GM21717 (cell line): Measurements from ENCODE around the gene DNMT3A.
"Not testable (repeated sequence)": the region's sequence is repeated elsewhere in the genome, so short reads cannot be mapped to it uniquely, and the experiment has no call there.

Source experiments
- ATAC-seq: cut with Tn5 transposase; IDR thresholded peaks from one replicate; pipeline ENCODE4 v1.9.1; 2021; ENCODE audit warnings: mild to moderate bottlenecking, moderate library complexity; ENCODE audit not compliant: unreplicated experiment

The DNMT3A gene

DNA sequence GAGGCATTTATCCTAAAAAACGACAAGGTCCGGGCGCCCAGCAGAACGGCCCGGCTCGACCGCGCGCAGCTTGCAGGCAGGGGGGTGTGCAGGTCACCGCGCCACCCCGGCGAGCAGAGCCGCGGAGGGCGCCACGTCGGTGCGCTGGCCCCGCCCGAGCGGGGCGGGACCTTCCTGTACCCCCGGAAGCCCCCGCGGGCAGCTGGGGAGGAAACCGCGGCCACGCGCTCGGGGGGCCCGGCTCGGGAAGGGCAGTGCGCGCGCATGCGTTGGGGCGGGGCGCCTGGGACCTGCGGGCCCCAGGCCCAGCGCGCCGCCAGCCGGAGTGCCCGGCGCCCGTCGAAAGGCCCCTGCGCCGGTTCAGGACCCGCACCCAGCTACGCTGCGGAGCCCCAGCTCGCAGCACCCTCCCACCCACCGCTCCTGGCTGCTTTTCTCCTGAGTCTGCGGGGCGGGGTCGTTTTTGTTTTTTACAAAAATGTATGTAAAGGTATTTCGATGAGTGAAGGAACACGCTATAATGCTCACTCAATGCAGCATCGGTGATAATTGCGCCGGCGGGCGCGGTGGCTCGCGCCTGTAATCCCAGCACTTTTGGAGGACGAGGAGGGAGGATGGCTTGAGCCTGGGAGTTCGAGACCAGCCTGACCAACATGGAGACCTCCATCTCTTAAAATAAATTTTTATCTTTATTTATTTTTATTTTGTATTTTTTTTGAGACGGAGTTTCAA lies 125.6 kb downstream of the DNMT3A start:
- no peak for ATAC-seq

DNA sequence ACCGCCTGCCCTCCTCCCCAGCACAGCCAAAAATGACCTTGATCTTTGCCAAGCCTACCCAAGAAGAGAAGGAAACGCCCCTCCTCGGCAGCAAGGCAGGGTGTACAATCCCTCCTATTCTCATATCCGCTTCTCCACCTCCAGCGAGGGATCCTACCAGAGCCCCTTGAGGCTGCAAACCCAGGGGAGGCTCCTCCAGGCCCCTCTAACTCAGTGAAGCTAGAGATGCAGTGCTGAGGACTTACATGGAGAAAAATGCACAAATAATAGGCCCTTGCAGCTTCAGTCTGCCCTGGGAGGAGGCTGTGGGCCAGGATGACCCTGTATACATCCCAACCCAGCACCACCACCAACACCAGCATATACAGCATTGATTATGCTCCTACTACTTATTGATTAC lies 126.5 kb downstream of the DNMT3A start:
- no peak for ATAC-seq

DNA sequence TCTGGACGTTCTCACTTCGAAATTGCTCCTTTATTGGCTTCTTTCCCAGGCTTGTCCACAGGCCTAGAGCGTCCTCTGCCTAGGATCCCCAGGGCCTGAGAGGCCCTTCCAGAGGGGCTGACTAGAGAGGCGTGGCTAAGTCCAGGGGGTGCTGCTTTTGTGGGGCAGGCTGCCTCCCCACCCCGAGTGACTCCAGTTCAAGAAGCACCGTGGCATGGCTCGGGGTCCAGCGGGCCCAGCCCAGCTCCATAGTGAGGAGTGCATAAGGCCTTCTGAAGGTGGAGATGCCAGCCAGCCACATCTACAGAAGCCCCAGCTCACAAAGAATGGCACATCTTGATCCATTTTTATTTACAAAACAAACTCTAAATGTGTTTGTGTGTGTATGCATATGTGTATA lies 128.5 kb downstream of the DNMT3A start:
- no peak for ATAC-seq

DNA sequence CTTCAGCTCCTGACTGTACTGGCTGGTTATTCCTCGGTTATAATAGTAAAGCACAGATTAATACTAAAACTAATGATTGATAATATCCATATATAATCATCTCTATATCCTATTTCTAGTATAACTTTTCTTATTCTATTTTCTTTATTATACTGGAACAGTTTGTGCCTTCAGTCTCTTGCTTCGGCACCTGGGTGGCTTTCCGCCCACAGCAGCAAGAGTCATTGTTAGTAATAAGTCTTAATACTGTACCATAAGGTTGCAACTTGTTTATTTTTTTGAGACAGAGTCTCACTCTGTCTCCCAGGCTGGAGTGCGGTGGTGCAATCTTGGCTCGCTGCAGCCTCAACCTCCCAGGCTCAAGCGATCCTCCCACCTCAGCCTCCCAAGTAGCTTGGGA lies 130.8 kb downstream of the DNMT3A start:
- ATAC-seq: not testable (repeated sequence)

DNA sequence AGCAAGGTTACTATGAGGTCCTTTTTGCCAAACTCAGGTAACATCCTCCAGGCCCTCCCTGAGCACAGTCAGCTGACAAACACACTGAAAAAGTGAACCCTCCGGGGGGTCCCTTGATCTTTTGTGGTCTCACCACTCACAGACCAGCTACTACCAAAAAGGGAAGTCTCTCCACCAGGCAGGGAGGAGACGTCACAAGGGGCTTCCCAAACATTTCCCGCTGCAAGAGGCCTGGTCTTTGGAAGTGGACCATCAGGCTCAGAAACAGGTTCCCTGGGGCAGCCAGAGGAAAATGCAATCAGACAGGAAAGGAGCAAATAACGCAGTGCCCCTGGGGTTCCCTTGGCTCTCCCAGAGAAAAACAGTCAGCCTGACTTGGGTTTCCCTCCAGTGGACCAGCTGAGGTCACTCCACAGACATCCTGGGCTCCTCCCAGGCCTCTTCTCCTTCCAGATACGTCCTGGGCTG lies 134.6 kb downstream of the DNMT3A start:
- no peak for ATAC-seq

DNA sequence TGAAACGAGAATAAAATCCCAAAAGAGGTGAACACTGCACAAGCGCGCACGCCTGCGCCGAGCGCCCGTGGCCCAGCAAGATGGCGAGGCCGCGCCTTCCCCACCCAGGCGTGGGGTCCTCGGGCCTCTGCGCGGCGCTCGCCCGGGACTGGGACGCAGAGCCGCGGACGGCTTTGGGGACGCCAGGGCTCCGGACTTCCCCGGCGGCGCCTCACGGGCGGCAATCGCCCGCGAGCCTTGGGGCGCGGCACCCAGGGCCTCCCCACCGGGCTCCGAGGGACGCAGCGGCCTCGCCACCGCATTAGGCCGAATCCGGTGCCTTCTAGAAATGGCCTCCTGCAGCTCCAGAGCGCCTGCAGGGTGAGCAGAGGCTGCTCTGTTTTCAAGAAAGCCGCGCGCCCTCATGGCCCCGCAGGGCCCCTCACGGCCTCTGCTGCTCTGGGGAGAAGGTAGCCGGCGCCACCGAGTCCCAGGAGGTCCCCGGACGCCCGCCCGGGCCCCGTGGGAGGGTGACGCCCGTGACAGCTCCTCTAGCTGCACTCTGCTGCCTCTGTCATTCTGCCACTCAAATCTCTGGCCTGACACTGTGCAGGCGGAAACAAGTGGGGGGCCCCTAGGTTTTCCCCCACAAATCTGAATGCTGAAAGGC lies 137.4 kb downstream of the DNMT3A start:
- peak; percentile 44 for ATAC-seq

DNA sequence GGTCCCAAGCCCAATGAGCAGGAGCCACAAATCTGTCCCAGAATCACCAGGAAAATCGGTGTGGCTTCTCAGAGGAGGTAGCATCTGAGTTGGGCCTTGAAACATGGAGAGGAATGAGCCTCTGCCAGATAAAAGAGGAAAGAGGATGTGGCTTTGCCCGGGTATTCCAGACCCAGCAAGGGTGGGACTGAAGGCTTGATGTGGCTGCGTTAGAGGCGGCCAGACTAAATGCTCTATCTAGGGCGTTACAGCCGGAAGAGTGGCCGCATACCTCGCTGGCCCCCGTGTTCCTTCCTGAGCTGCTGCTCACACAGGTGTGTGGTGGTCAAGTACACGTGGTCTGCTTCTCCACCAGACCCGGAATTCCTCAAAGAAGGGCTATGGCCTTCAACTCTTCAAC lies 139.4 kb downstream of the DNMT3A start:
- ATAC-seq: no peak

DNA sequence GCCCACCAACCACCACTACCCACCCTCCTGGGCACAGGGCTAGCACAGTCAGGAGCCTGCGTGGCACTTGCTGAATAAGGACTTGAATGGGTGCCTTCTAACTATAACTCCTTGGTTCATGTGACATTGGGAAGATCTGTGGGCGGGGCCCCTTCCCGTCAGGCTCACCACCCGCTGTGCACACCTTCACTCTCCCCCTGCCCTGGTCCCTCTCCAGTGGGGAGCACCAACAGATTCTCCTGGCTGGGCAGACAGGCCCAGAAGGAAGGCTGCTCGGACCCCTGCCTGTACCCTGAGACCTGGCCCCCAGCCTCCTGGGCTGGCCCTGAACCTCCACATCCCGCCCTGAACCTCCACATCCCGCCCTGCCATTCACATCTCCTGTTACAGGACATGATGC lies 139.9 kb downstream of the DNMT3A start:
- no peak for ATAC-seq

DNA sequence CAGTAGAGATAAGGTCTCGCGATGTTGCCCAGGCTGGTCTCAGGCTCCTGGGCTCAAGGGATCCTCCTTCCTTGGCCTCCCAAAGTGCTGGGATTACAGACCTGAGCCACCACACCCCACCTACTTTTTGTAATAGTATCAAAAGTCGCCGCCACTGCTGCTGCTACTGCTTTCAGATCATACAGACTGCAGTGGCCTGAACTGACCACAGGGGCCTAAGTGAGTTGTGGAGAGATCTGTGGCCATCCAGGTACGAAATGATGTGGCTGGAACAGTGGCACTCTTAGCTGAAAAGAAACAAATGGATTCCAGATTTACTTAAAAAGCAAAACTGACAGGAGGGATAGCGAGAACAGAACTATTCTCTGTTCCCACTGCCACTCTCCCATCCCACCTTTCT lies 140.5 kb downstream of the DNMT3A start:
- ATAC-seq: no peak

DNA sequence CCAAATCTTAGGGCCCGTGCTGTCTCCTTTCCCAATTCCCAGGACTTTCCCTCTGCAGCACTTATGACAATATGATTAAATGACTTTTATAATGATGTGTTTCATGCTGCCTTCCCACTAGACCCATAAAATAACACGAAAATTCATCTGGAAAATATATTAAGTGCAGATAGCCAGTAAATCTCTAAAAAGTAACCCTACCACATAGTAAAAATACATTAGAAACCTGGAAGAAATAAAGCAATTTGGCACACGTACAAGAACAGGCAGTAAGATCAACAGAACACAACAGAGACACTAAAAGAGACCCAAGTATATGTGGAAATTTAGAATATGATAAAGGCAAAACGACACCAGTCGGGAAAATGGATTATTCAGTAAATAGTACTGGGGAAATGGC lies 143.1 kb downstream of the DNMT3A start:
- no peak for ATAC-seq

DNA sequence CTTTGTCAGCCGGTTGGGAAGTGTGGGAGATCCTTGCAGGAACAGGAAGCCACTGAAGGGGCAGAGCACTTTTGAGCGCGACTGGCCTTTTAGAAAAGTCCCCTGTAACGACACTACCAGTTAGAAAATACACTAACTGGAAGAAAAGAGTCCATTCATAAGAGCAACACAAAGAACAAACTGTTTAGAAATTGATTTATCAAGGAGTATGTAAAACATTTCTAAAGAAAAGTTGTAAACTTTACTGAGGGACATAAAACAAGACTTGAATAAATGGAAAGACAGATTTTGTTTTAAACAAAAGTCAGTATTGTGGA lies 143.6 kb downstream of the DNMT3A start:
- ATAC-seq: no peak

DNA sequence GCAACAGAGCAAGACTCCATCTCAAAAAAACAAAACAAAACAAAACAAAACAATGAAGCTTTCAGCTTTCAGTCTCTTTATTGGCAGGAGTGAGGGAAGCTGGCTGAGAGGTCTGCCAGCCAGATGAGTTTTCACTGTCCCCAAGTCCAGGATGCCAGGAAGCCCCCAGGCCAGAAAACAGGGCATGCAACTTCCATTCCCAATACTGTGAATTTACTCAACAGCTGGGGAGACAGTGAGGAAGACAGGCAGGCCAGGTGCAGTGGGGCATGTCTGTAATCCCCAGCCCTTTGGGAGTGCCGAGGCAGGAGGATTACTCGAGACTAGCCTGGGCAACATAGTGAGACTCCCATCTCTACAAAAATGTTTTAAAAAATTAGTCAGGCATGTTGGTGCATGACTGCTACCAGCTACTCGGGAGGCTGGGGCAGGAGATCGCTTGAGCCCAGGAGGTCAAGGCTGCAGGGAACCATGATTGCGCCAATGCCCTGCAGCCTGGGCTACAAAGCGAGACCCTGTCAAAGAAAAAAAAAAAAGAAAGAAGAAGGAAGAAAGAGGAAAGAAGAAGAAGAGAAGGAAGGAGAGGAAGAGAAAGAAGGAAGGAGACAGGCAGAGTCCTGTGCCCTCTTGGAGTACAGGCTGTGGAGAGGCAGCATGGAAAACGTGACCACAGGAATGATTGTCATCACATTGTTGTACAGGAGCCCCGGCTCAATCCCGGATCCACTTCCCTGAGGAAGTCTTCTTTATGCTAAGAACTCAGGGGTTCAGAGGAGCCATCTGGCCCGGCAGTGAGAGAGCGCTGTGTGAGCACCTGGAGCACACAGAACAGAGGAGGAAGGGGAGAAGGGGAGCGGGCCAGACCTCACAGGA lies 144.2 kb downstream of the DNMT3A start:
- ATAC-seq: no peak

DNA sequence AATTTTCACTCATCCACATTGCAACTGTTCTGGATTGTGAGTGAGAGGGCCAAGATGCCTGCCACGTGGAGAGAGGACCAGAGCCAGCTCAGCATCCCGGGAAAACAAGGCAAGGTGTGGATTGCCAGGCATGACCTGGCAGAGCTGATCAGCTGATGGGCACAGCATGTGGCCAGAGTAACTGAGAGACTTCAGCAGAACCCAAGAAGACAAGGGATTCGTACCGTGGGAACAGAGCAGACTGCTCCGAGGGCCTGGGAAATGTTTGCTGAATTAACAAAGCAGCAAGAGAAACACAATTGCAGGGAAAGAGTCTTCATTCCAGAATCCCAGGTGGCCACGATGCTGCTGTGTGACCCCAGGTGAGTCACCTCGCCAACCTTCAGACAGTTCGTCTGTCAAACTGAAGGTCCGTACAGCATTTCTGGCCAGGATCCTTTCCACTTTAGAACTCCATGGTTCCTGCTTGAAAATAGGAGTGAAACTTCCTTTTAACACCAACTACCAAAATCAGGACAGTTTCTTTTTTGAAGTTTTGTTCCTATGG lies 147.1 kb downstream of the DNMT3A start:
- no peak for ATAC-seq

DNA sequence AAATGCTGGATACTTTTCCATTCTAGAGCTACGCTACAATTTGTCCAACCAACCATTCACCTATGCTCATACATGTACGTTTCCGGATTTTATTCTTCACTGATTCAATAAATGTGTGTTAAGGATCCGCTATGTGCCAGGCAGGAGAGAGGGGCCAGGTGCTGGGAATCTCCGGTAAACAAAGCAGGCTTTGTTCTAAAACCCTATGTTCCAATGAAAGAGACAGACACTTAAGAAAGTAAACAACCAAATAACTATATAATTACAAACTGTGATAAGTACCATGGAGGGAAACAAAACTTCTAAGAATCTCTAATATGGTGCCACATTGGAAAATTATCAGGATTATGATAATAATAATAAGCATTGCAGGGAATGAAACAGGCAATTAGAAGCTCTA lies 151.2 kb downstream of the DNMT3A start:
- ATAC-seq: no peak

DNA sequence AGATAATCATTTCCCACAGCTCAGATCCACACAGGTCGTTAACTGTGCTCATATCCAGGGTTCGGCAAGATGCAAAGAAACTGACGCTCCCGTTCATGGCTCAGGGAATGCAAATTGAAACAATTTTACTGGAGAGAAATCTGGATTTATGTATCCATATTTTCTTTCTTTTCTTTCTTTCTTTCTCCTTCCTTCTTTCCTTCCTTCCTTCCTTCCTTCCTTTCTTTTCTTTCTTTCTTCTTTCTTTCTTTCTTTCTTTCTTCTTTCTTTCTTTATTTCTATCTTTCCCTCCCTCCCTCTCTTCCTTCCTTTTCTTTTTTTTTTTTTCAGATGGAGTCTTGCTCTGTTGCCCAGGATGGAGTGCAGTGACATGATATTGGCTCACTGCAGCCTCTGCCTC lies 153.3 kb downstream of the DNMT3A start:
- no peak for ATAC-seq

DNA sequence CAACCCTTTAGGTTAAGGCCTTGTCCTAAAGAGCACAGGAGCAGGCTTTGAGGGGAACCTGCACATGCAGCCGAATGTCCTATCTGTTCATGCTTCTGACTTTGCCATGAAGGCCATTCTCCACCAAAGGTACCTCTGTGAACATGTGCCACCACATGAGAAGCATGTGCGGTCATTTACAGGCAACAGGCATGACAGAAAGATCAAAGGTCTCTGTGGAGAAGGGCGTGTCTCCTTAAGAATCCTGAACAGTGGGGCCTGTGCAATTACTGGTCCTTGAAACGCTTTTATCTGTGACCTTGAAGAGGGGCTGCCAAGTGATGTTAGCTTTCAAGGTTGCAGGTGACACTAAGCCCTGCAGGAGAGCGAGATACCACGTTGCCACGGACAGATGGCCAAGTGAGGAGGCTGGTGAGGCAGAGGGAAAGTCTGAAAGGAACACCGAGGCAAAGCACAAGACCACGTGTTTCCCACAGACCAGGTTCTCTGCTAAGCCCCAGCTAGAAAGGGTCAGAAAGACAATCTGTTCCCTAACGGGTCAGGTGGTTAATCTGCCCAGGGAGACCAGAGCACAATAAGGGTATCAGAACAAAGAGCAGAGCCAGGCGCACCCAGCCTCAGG lies 153.9 kb downstream of the DNMT3A start:
- no peak for ATAC-seq

DNA sequence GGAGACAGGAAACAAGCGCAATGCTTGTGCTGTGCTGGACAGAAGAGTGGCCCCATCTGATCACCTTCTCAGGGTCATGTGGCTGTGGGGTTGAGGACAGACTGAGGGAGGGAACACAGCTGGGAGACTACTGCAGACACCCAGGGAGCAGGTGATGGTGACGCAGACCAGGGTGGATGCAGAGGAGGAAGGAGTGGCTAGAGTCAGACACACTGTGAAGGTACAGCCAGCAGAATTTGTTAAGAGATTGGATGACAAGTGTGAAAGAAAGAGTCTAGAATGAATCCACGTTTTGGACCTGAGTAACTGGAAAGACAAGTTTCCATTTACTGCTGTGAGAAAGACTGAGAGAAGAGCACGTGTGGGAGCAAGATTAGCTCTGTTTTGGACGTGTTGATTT lies 157.5 kb downstream of the DNMT3A start:
- ATAC-seq: no peak

DNA sequence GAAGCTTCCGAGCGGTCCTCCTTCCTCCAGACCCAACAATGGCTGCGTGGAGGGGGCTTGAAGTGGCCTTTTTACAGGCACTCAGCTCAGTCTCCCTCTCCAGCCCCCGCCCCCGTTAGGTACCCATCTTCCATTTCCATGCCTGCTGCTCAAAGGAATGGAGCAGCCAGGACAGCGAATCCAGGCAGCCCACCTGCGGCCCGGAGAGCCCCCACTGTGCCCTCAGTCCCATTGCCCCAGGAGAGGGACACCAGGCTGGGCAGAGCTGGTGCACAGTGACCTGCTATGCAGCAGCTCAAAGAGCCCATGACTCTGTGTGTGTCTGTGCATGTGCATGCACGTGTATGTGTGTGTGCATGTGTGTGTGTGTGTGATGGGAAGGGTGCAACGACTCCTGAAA lies 162.7 kb downstream of the DNMT3A start:
- ATAC-seq: no peak
